Ecto neural progenitor cell (in vitro differentiated cells): ENCODE results near the gene SNAPIN.
A peak's percentile ranks its signal among the peaks of the same experiment; 100 is the strongest.
"Not testable (repeated sequence)": the region's sequence is repeated elsewhere in the genome, so short reads cannot be mapped to it uniquely, and the experiment has no call there.

Experiments
- DNase-seq: peaks from one replicate; pipeline ENCODE4 v3.0.0-alpha.2; 2018; ENCODE audit warnings: low spot score

SNAPIN gene

GRCh38 chr1:153626904-153627714 is 31.4 kb upstream of the SNAPIN start, which contains the start of gene S100A13:
Gene S100A13, minus strand, starts transcription at chr1:153627505. Its CDS starts 1,033 bp downstream, at chr1:153626472.
- peak; percentile 95 for DNase-seq

GRCh38 chr1:153627715-153628626 is 30.5 kb upstream of the SNAPIN start, which contains the start of gene S100A1:
Gene S100A1, plus strand, starts transcription at chr1:153628434. Its CDS starts 2,088 bp downstream, at chr1:153630522.
- DNase-seq, result no peak

- DNase-seq, result no peak
Observed at GRCh38 chr1:153628638-153629342, 29.7 kb upstream of the SNAPIN start.

GRCh38 chr1:153629343-153629665 is 29.2 kb upstream of the SNAPIN start:
- DNase-seq, result no peak

GRCh38 chr1:153629971-153630370 is 28.5 kb upstream of the SNAPIN start:
- DNase-seq, result no peak

- no peak for DNase-seq
Observed at GRCh38 chr1:153630384-153630783, 28.1 kb upstream of the SNAPIN start.

GRCh38 chr1:153631047-153632022 is 27.2 kb upstream of the SNAPIN start:
- no peak for DNase-seq

- DNase-seq, result no peak
Observed at GRCh38 chr1:153633161-153633753, 25.2 kb upstream of the SNAPIN start.

- peak; percentile 98 for DNase-seq
Observed at GRCh38 chr1:153633754-153634665, 24.5 kb upstream of the SNAPIN start, which contains the start of gene CHTOP. Gene CHTOP, plus strand, starts transcription at chr1:153634066. Its CDS starts 2,523 bp downstream, at chr1:153636589.

GRCh38 chr1:153635872-153636271 is 22.6 kb upstream of the SNAPIN start:
- DNase-seq, result no peak

- DNase-seq, result no peak
Observed at GRCh38 chr1:153636312-153636711, 22.2 kb upstream of the SNAPIN start.

- DNase-seq, result no peak
Observed at GRCh38 chr1:153638261-153638660, 20.2 kb upstream of the SNAPIN start.

GRCh38 chr1:153639280-153639679 is 19.2 kb upstream of the SNAPIN start:
- DNase-seq, result no peak

- DNase-seq, result not testable (repeated sequence)
Observed at GRCh38 chr1:153640213-153640612, 18.3 kb upstream of the SNAPIN start.

- DNase-seq, result no peak
Observed at GRCh38 chr1:153640861-153641260, 17.6 kb upstream of the SNAPIN start.

GRCh38 chr1:153642161-153642560 is 16.3 kb upstream of the SNAPIN start:
- DNase-seq, result no peak

- no peak for DNase-seq
Observed at GRCh38 chr1:153643100-153643499, 15.4 kb upstream of the SNAPIN start.

GRCh38 chr1:153643816-153644215 is 14.7 kb upstream of the SNAPIN start:
- DNase-seq, result no peak

GRCh38 chr1:153646672-153647345 is 11.7 kb upstream of the SNAPIN start:
- no peak for DNase-seq
